Mammary epithelial cell (primary cell): Measurements from ENCODE around the gene ANTXR1.

Source experiments
- CTCF ChIP-seq, 2 donors: IDR thresholded peaks in 1 of 2; conservative IDR thresholded peaks in 1 of 2; 2 replicates each; pipeline ENCODE4 v1.5.1; 2011 to 2012; ENCODE audit warnings: inconsistent platforms in 2 of 2, low read length in 2 of 2, mild to moderate bottlenecking in 2 of 2, control low read depth in 1 of 2, low read depth in 1 of 2; ENCODE audit not compliant: insufficient read depth in 1 of 2; ENCODE audit errors: extremely low read depth in 1 of 2
- EZH2 ChIP-seq: IDR thresholded peaks from 2 replicates; pipeline ENCODE4 v1.6.1; 2012; ENCODE audit warnings: low read length, inconsistent platforms, borderline replicate concordance

GRCh38 chr2:69118609-69119008 is 105.6 kb downstream of the ANTXR1 start:
- TF ChIP-seq CTCF (conservative IDR thresholded peaks at IDR 0.05 in 1 of 2, IDR thresholded peaks at IDR 0.05 in 1 of 2; ENCODE audit: extremely low read depth in 1 of 2, insufficient read depth in 1 of 2, low read depth in 1 of 2, low read length in 2 of 2) (no peak), EZH2 (no peak)
